A549 (cell line): ENCODE data around the gene LIN7B. TPM values are rescaled to one million over a fixed set of nuclear protein-coding genes. Genes with fewer than 3 reads are reported as not detected.

Source experiments
- ATAC-seq, 2 experiments: fragments of 200-7000 bp in 1 of 2; fragments of >200 bp in 1 of 2; cut with Nextera tagmentation in 1 of 2; cut with Tn5 transposase in 1 of 2; 3 replicates each; pipeline versions ENCODE4 v1.8.0 to v1.9.1; 2018 to 2020; ENCODE audit warnings: mild to moderate bottlenecking in 1 of 2, moderate library complexity in 1 of 2
- CTCF ChIA-PET: fragments of 300-600 bp; sonication (Branson Sonifier 250); formaldehyde crosslinking; extraction: SDS; loops from one replicate; lab custom pipeline; 2021; ENCODE audit warnings: antibody characterized with exemption, inconsistent platforms; lab: Yijun Ruan, JAX
- POLR2A ChIA-PET: fragments of 350-600 bp; formaldehyde crosslinking; extraction: SDS; loops from one replicate; lab custom pipeline; 2021; ENCODE audit warnings: antibody characterized with exemption, inconsistent platforms; lab: Yijun Ruan, JAX
- DNase-seq, 2 experiments: peaks; one replicate each; pipeline versions ENCODE4 v3.0.0 to v3.0.0-alpha.2; 2011 to 2016; ENCODE audit warnings: low read depth in 1 of 2, low spot score in 1 of 2
- FAIRE-seq: peaks from 2 replicates; lab custom pipeline; 2011; peaks lifted over from hg19 to GRCh38; lab: Jason Lieb, UNC
- H3K27ac ChIP-seq, 2 experiments: fragments of >200 bp; sonication (Bioruptor Twin); formaldehyde crosslinking; 3 replicates each; pipeline ENCODE4 v1.5.1; 2016 to 2017
- H3K4me1 ChIP-seq: fragments of >200 bp; sonication (Bioruptor Twin); formaldehyde crosslinking; 3 replicates; pipeline ENCODE4 v1.6.1; 2016
- H3K4me2 ChIP-seq: fragments of >200 bp; sonication (Bioruptor Twin); formaldehyde crosslinking; 3 replicates; pipeline ENCODE4 v1.6.1; 2016
- H3K4me3 ChIP-seq: fragments of >200 bp; sonication (Bioruptor Twin); formaldehyde crosslinking; 3 replicates; pipeline ENCODE4 v1.5.1; 2016
- H3K9me3 ChIP-seq: fragments of >200 bp; sonication (Bioruptor Twin); formaldehyde crosslinking; 3 replicates; pipeline ENCODE4 v1.6.1; 2016
- ATOH8 ChIP-seq: fragments of 250-450 bp; sonication (Bioruptor Pico); IDR thresholded peaks from 2 replicates; pipeline ENCODE4 v1.5.0; 2020; ENCODE audit warnings: low read depth, mild to moderate bottlenecking, moderate library complexity
- BHLHE40 ChIP-seq: IDR thresholded peaks from 2 replicates; pipeline ENCODE4 v1.6.1; 2012; ENCODE audit warnings: low read depth, low read length, inconsistent platforms
- CHD2 ChIP-seq: fragments of 150-350 bp; IDR thresholded peaks from 2 replicates; pipeline ENCODE4 v1.6.1; 2014; ENCODE audit warnings: low read length; ENCODE audit not compliant: partially characterized antibody
- CHD4 ChIP-seq: fragments of 200-600 bp; sonication (generic); IDR thresholded peaks from 2 replicates; pipeline ENCODE4 v1.6.1; 2016; ENCODE audit warnings: antibody characterized with exemption, mild to moderate bottlenecking, borderline replicate concordance
- E2F6 ChIP-seq: IDR thresholded peaks from 2 replicates; pipeline ENCODE4 v1.6.1; 2012; ENCODE audit warnings: low read depth, borderline replicate concordance
- EHMT2 ChIP-seq: fragments of 200-600 bp; sonication (generic); IDR thresholded peaks from 2 replicates; pipeline ENCODE4 v1.6.1; 2016; ENCODE audit warnings: antibody characterized with exemption, low read depth, mild to moderate bottlenecking, moderate library complexity
- EP300 ChIP-seq, 2 experiments: fragments of >200 bp; sonication (Bioruptor Twin); formaldehyde crosslinking; IDR thresholded peaks; 2 replicates in 1 of 2; 3 replicates in 1 of 2; pipeline ENCODE4 v1.6.1; 2016 to 2017
- ESRRA ChIP-seq: fragments of 150-350 bp; IDR thresholded peaks from 2 replicates; pipeline ENCODE4 v1.6.1; 2014; ENCODE audit warnings: mild to moderate bottlenecking, low read length, borderline replicate concordance
- FOXS1 ChIP-seq: fragments of 250-450 bp; sonication (Bioruptor Pico); IDR thresholded peaks from 2 replicates; pipeline ENCODE4 v1.5.0; 2020; ENCODE audit warnings: mild to moderate bottlenecking, moderate library complexity
- HEYL ChIP-seq: fragments of 250-450 bp; sonication (Bioruptor Pico); IDR thresholded peaks from 2 replicates; pipeline ENCODE4 v1.8.0; 2021; ENCODE audit warnings: mild to moderate bottlenecking, moderate library complexity
- HOXA7 ChIP-seq: fragments of 250-450 bp; sonication (Bioruptor Pico); IDR thresholded peaks from 2 replicates; pipeline ENCODE4 v1.5.0; 2020; ENCODE audit warnings: mild to moderate bottlenecking, moderate library complexity
- HOXB13 ChIP-seq: fragments of 250-450 bp; sonication (Bioruptor Pico); IDR thresholded peaks from 2 replicates; pipeline ENCODE4 v1.5.0; 2020; ENCODE audit warnings: low read depth, mild to moderate bottlenecking, moderate library complexity
- JUN ChIP-seq, 2 experiments: fragments of >200 bp; sonication (Bioruptor Twin); formaldehyde crosslinking; IDR thresholded peaks; 2 replicates in 1 of 2; 3 replicates in 1 of 2; pipeline ENCODE4 v1.6.1; 2016 to 2017
- KDM1A ChIP-seq: fragments of 200-600 bp; sonication (generic); IDR thresholded peaks from 2 replicates; pipeline ENCODE4 v1.6.1; 2016; ENCODE audit warnings: low read depth, mild to moderate bottlenecking
- MAFK ChIP-seq: fragments of 450-650 bp; IDR thresholded peaks from 2 replicates; pipeline ENCODE4 v1.6.1; 2014; ENCODE audit not compliant: partially characterized antibody
- MAZ ChIP-seq: fragments of 150-350 bp; IDR thresholded peaks from 2 replicates; pipeline ENCODE4 v1.6.1; 2014; ENCODE audit warnings: antibody characterized with exemption, low read depth, low read length, borderline replicate concordance
- MYC ChIP-seq: IDR thresholded peaks from 2 replicates; pipeline ENCODE4 v1.6.1; 2012; ENCODE audit warnings: mild to moderate bottlenecking, inconsistent platforms, low read length, improper control_type of control experiment, borderline replicate concordance
- NFE2L2 ChIP-seq: fragments of 150-350 bp; conservative IDR thresholded peaks from 2 replicates; pipeline ENCODE4 v1.6.1; 2014; ENCODE audit warnings: low read length
- NR3C1 ChIP-seq: fragments of >200 bp; sonication (Bioruptor Twin); formaldehyde crosslinking; IDR thresholded peaks from 3 replicates; pipeline ENCODE4 v1.6.1; 2017
- PBX3 ChIP-seq: IDR thresholded peaks from 2 replicates; pipeline ENCODE4 v1.6.1; 2012
- PHF8 ChIP-seq: fragments of 200-600 bp; sonication (generic); IDR thresholded peaks from 2 replicates; pipeline ENCODE4 v1.6.1; 2016; ENCODE audit warnings: low read depth, mild to moderate bottlenecking, antibody characterized with exemption, moderate library complexity, borderline replicate concordance
- POLR2A ChIP-seq: IDR thresholded peaks from 2 replicates; pipeline ENCODE4 v1.6.1; 2012; ENCODE audit warnings: mild to moderate bottlenecking, low read length
- POLR2AphosphoS2 ChIP-seq: conservative IDR thresholded peaks from 2 replicates; pipeline ENCODE4 v1.6.1; 2012; ENCODE audit warnings: low read length, improper control_type of control experiment, inconsistent platforms
- SREBF2 ChIP-seq: fragments of 450-650 bp; IDR thresholded peaks from 2 replicates; pipeline ENCODE4 v1.6.1; 2014; ENCODE audit warnings: mild to moderate bottlenecking, moderate library complexity
- TFCP2L1 ChIP-seq: fragments of 250-450 bp; sonication (Bioruptor Pico); IDR thresholded peaks from 2 replicates; pipeline ENCODE4 v1.5.0; 2021; ENCODE audit warnings: mild to moderate bottlenecking
- WGBS: methylation state at CpG from one replicate; pipeline ENCODE4 v1.1.6; 2017; ENCODE audit errors: missing lambda C conversion rate; 5-methylcytosine and 5-hydroxymethylcytosine counted together
- polyA plus RNA-seq, 4 experiments: library from polyadenylated mRNA; depleted of rRNA in 3 of 4; stranded (reverse); fragments of >200 nt; fragmentation: RNase III in 1 of 4; extraction: RNeasy Plus Mini Kit Qiagen cat#74134 plus additional on column Dnase treatment in 1 of 4; gene quantifications; 2 replicates in 3 of 4; 3 replicates in 1 of 4; pipeline ENCODE4 v1.2.3, GENCODE V29; 2011 to 2017
- TF ChIP-seq, protein P1 (sequence below): fragments of >200 bp; sonication (Bioruptor Twin); formaldehyde crosslinking; IDR thresholded peaks from 2 replicates; pipeline ENCODE4 v1.6.1; 2016
- TF ChIP-seq, protein P2 (sequence below): fragments of >200 bp; sonication (Bioruptor Twin); formaldehyde crosslinking; IDR thresholded peaks from 3 replicates; pipeline ENCODE4 v1.5.1; 2016

LIN7B gene
- polyA plus RNA-seq, 2 of the 4 experiments (the other 2 are of a cell fraction) = 5.4 to 7.1 TPM

DNA sequence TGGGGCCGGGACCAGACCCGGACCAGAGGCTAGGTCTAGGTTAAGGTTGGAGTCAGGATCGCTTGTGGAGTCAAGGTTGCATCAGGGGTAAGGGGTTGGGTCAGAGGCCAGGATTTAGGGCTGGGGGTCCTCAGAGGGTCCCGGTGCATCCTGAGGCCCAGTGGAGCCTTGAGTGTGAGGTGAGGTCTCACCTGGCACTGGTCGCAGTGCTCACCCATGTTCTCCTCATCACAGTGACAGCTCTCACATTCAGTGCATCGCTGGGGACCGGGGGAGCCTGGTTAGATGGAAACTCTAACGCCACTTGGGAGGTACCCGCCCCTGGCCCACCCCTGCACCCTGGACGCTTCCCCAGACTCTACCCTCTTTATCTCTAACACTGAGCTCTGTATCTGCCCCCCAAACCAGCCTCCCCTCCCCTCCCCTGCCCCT lies 38.0 kb downstream of the LIN7B start:
- Histone ChIP-seq H3K4me2 (peak overlapping the region; percentile 100), H3K4me3 (no peak overlapping the region), H3K4me1 (peaks cover 18% of the 10 kb centered on the region; the same call in 2 of the 3 replicates), H3K9me3 (no peaks in the 10 kb centered on the region), H3K27ac (no peak overlapping the region)
- 43% methylated on average over 9 of the region's 10 CpGs for WGBS
- ATAC-seq (no peak), FAIRE-seq (no peak), DNase-seq (no peak)
- CTCF ChIA-PET = interaction anchor here (0.8 to 15.0 kb wide), 3 partner anchors 23 to 46 kb away, joined by 3 to 298 read pairs (median 78); partner anchors contain the start of genes LIN7B and PPFIA3
- POLR2A ChIA-PET = no interaction called here
- TF ChIP-seq KDM1A (no peak), CHD2 (no peak), HEYL (CRISPR knock-in tag) (no peak), NR3C1 (no peak), MAFK (no peak), PHF8 (no peak), MYC (no peak), ATOH8 (no peak), POLR2AphosphoS2 (no peak), HOXB13 (CRISPR knock-in tag) (no peak), ESRRA (no peak), BHLHE40 (no peak), HOXA7 (CRISPR knock-in tag) (no peak), PBX3 (no peak), TFCP2L1 (CRISPR knock-in tag) (no peak)
- TF ChIP-seq, protein P1, sequence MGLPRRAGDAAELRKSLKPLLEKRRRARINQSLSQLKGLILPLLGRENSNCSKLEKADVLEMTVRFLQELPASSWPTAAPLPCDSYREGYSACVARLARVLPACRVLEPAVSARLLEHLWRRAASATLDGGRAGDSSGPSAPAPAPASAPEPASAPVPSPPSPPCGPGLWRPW = no peak

DNA sequence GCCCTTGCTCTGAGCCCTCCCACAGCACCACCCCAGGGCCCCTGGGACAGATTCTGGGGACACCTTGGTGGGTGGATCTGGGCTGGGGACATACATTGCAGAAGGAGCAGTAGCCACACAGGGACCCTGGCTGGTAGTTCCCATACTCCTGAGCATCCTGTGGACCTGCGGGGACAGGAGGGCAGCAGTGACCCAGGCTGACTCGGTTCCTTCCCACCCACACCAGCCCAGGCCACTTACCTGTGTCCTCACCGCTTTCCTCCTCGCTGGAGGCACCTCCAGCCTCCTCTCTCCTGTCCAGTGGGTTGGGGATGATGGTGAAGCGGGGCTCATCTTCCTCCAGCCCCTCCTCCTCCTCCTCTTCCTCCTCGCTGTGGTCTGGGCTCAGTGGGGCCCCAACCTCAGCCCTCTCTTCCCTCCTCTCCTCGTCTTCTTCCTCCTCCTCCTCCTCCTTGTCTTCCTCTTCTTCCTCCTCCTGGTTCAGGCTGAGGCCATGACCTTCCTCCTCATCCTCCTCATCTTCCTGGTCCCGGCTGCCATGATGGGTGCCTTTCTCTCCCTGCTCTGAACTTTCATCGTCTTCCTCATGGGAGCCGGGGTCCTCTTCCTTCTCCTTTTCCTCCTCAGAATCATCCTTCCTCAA lies 39.1 kb downstream of the LIN7B start:
- no peak overlapping the region for H3K27ac ChIP-seq
- no peak overlapping the region for H3K4me3 ChIP-seq
- peaks cover 21% of the 10 kb centered on the region; the same call in 2 of the 3 replicates for H3K4me1 ChIP-seq

More for the DNA sequence above, 39.1 kb downstream of the LIN7B start:
- no peak for ATAC-seq
- WGBS = 90% methylated on average over 10 of the region's 10 CpGs
- H3K4me2 ChIP-seq = no peak overlapping the region
- POLR2A ChIA-PET = no interaction called here
- no peak for FAIRE-seq
- CTCF ChIA-PET = no interaction called here
- DNase-seq = no peak
- H3K9me3 ChIP-seq = no peaks in the 10 kb centered on the region
- no peak for TF ChIP-seq CHD4
- TF ChIP-seq EP300 (IDR thresholded peaks at IDR 0.05) = no peak
- TF ChIP-seq PHF8 = no peak
- no peak for TF ChIP-seq PBX3
- TF ChIP-seq MYC = no peak
- no peak for TF ChIP-seq POLR2A
- TF ChIP-seq E2F6 = no peak
- no peak for TF ChIP-seq EHMT2
- TF ChIP-seq, protein P2, sequence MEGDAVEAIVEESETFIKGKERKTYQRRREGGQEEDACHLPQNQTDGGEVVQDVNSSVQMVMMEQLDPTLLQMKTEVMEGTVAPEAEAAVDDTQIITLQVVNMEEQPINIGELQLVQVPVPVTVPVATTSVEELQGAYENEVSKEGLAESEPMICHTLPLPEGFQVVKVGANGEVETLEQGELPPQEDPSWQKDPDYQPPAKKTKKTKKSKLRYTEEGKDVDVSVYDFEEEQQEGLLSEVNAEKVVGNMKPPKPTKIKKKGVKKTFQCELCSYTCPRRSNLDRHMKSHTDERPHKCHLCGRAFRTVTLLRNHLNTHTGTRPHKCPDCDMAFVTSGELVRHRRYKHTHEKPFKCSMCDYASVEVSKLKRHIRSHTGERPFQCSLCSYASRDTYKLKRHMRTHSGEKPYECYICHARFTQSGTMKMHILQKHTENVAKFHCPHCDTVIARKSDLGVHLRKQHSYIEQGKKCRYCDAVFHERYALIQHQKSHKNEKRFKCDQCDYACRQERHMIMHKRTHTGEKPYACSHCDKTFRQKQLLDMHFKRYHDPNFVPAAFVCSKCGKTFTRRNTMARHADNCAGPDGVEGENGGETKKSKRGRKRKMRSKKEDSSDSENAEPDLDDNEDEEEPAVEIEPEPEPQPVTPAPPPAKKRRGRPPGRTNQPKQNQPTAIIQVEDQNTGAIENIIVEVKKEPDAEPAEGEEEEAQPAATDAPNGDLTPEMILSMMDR = no peak
- TF ChIP-seq TFCP2L1 (CRISPR knock-in tag) = no peak
- TF ChIP-seq JUN (IDR thresholded peaks at IDR 0.05) = no peak
- no peak for TF ChIP-seq HEYL (CRISPR knock-in tag)
- no peak for TF ChIP-seq NFE2L2
- no peak for TF ChIP-seq BHLHE40
- no peak for TF ChIP-seq FOXS1 (CRISPR knock-in tag)
- no peak for TF ChIP-seq HOXA7 (CRISPR knock-in tag)
- TF ChIP-seq MAZ = no peak
- no peak for TF ChIP-seq KDM1A
- TF ChIP-seq SREBF2 = no peak
